Measurements from ENCODE around the gene OR6P1.

The OR6P1 gene

DNA sequence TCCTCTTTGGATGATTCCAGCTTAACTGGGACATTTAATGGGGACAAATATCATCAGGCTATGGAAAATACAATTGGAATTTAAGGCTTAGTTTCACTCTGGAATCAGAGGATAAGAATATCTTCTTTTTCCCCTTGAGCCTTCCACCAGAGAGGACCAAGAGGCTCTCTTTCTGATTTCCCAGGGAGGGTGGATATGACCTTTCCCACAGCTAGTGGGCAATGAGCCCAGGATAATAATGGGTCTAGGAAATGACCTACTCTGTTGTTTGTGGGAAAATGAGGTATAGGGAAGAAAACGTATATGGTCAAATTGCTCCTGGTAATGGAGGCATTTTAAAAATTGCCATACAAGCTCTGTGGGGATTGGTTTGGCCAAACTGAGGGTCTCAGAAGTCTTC lies 18.1 kb downstream of the OR6P1 start:
- Histone ChIP-seq H3K36me3 (ENCODE audit: insufficient read depth, low read length) (no peaks in the 10 kb centered on the region), H3K9ac (ENCODE audit: low read length) (no peak overlapping the region), H3K9me3 (ENCODE audit: low read length) (no peaks in the 10 kb centered on the region), H3K9me2 (ENCODE audit: low read depth, low read length) (no peaks in the 10 kb centered on the region), H3F3A (ENCODE audit: insufficient read depth, low read length) (no peaks in the 10 kb centered on the region; the same call in 1 of the 2 replicates), H3K79me2 (ENCODE audit: insufficient read depth, low read length) (no peaks in the 10 kb centered on the region), H4K20me1 (ENCODE audit: insufficient read depth, low read length) (no peaks in the 10 kb centered on the region), H2AFZ (ENCODE audit: low read length) (no peak overlapping the region), H3K27me3 (ENCODE audit: insufficient read depth, low read length) (no peaks in the 10 kb centered on the region), H3K27ac (ENCODE audit: low read depth, low read length, poor library complexity, severe bottlenecking) (no peak overlapping the region), H3K4me1 (ENCODE audit: insufficient read depth, low read length, severe bottlenecking) (no peaks in the 10 kb centered on the region), H3K4me3 (ENCODE audit: low read depth, low read length, poor library complexity, severe bottlenecking) (no peak overlapping the region), H3K4me2 (ENCODE audit: low read length) (no peak overlapping the region)
- TF ChIP-seq, protein P1, sequence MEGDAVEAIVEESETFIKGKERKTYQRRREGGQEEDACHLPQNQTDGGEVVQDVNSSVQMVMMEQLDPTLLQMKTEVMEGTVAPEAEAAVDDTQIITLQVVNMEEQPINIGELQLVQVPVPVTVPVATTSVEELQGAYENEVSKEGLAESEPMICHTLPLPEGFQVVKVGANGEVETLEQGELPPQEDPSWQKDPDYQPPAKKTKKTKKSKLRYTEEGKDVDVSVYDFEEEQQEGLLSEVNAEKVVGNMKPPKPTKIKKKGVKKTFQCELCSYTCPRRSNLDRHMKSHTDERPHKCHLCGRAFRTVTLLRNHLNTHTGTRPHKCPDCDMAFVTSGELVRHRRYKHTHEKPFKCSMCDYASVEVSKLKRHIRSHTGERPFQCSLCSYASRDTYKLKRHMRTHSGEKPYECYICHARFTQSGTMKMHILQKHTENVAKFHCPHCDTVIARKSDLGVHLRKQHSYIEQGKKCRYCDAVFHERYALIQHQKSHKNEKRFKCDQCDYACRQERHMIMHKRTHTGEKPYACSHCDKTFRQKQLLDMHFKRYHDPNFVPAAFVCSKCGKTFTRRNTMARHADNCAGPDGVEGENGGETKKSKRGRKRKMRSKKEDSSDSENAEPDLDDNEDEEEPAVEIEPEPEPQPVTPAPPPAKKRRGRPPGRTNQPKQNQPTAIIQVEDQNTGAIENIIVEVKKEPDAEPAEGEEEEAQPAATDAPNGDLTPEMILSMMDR (IDR thresholded peaks at IDR 0.05; ENCODE audit: low read length), result no peak
- TF ChIP-seq EZH2 (IDR thresholded peaks at IDR 0.05; ENCODE audit: borderline replicate concordance, low read length), result no peak

DNA sequence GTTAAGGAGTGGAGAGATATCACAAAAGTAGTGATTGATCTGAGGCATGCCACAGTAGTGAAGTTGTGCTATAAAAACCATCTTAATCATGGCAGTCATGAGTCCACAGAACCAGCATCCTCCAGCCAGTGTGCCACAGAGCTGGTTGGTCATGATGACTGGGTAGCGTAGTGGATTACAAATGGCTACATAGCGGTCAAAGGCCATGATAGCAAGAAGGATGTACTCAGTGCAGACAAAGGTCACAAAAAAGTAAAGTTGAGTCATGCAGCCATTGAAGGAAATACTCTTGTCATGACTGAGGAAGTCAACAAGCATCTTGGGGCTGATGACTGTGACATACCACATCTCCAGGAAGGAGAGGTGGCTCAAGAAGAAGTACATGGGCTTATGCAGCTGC lies 22.8 kb downstream of the OR6P1 start:
- TF ChIP-seq, protein P1 (IDR thresholded peaks at IDR 0.05; ENCODE audit: low read length), result no peak
- no peak for TF ChIP-seq EZH2 (IDR thresholded peaks at IDR 0.05; ENCODE audit: borderline replicate concordance, low read length)
- no peak overlapping the region for H3K9ac ChIP-seq (ENCODE audit: low read length)
- no peaks in the 10 kb centered on the region for H3K27me3 ChIP-seq (ENCODE audit: insufficient read depth, low read length)
- H3K36me3 ChIP-seq (ENCODE audit: insufficient read depth, low read length), result no peaks in the 10 kb centered on the region
- H3K4me3 ChIP-seq (ENCODE audit: low read depth, low read length, poor library complexity, severe bottlenecking), result no peak overlapping the region
- H2AFZ ChIP-seq (ENCODE audit: low read length), result no peak overlapping the region
- no peaks in the 10 kb centered on the region for H4K20me1 ChIP-seq (ENCODE audit: insufficient read depth, low read length)
- H3K4me1 ChIP-seq (ENCODE audit: insufficient read depth, low read length, severe bottlenecking), result no peaks in the 10 kb centered on the region
- no peaks in the 10 kb centered on the region for H3K9me2 ChIP-seq (ENCODE audit: low read depth, low read length)
- no peak overlapping the region for H3K27ac ChIP-seq (ENCODE audit: low read depth, low read length, poor library complexity, severe bottlenecking)
- H3K4me2 ChIP-seq (ENCODE audit: low read length), result no peak overlapping the region
- H3K9me3 ChIP-seq (ENCODE audit: low read length), result no peaks in the 10 kb centered on the region
- no peaks in the 10 kb centered on the region for H3F3A ChIP-seq (ENCODE audit: insufficient read depth, low read length)
- no peaks in the 10 kb centered on the region for H3K79me2 ChIP-seq (ENCODE audit: insufficient read depth, low read length)

DNA sequence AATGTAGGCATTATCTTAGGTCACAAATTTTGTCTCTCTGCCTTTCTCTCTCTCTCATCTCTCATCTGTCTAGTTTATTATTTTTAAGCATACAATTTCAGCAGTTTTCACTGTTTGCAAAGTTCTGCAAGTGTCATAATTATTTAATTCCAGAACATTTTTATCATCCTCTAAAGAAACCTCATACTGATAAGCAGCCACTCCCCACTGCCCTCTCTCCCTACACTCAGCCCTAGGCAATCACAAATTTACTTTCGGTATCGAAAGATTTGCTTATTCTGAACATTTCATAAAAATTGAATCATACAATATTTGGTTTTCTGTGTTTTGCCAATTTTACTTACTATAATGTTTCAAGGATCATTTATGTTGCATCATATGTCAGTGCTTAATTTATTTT lies 32.8 kb downstream of the OR6P1 start:
- Histone ChIP-seq H3K9me2 (ENCODE audit: low read depth, low read length) (no peaks in the 10 kb centered on the region), H3K79me2 (ENCODE audit: insufficient read depth, low read length) (no peaks in the 10 kb centered on the region), H3K9ac (ENCODE audit: low read length) (no peak overlapping the region), H3K36me3 (ENCODE audit: insufficient read depth, low read length) (no peaks in the 10 kb centered on the region), H3K4me1 (ENCODE audit: insufficient read depth, low read length, severe bottlenecking) (no peaks in the 10 kb centered on the region), H4K20me1 (ENCODE audit: insufficient read depth, low read length) (no peaks in the 10 kb centered on the region), H3K4me2 (ENCODE audit: low read length) (no peak overlapping the region), H3K4me3 (ENCODE audit: low read depth, low read length, poor library complexity, severe bottlenecking) (no peak overlapping the region), H3K27ac (ENCODE audit: low read depth, low read length, poor library complexity, severe bottlenecking) (no peak overlapping the region), H3K27me3 (ENCODE audit: insufficient read depth, low read length) (no peaks in the 10 kb centered on the region), H2AFZ (ENCODE audit: low read length) (no peak overlapping the region), H3F3A (ENCODE audit: insufficient read depth, low read length) (no peaks in the 10 kb centered on the region), H3K9me3 (ENCODE audit: low read length) (no peaks in the 10 kb centered on the region)
- no peak for TF ChIP-seq EZH2 (IDR thresholded peaks at IDR 0.05; ENCODE audit: borderline replicate concordance, low read length)
- TF ChIP-seq, protein P1 (IDR thresholded peaks at IDR 0.05; ENCODE audit: low read length), result no peak
